ENCODE measurements around the gene FAM151A.

FAM151A gene

DNA sequence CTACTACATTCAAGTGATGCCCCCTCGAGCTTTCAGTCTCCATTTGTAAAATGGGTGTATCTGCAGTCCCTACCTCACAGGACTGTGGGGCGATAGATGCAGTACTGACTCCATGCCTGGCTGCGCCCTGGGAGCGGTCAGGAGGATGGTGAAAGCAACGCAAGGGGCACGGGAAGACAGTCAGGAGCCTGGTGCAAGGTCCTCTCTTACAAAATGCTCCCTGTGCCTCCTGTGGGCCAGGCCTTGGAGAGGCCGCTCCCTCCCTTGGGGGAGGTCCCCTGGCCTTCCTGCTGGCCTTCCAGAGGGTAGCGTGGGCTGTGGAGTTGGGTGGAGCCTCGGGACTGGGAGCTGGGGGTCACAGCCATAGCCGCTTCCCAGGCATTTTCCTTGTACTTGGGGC is 21.6 kb downstream of the FAM151A start:
- no peak for TF ChIP-seq CTCF (conservative IDR thresholded peaks at IDR 0.05; ENCODE audit: low read depth, low read length)
- DNase-seq (ENCODE audit: low read depth) = no peak
- H3K4me3 ChIP-seq (ENCODE audit: low read length) = no peak overlapping the region

DNA sequence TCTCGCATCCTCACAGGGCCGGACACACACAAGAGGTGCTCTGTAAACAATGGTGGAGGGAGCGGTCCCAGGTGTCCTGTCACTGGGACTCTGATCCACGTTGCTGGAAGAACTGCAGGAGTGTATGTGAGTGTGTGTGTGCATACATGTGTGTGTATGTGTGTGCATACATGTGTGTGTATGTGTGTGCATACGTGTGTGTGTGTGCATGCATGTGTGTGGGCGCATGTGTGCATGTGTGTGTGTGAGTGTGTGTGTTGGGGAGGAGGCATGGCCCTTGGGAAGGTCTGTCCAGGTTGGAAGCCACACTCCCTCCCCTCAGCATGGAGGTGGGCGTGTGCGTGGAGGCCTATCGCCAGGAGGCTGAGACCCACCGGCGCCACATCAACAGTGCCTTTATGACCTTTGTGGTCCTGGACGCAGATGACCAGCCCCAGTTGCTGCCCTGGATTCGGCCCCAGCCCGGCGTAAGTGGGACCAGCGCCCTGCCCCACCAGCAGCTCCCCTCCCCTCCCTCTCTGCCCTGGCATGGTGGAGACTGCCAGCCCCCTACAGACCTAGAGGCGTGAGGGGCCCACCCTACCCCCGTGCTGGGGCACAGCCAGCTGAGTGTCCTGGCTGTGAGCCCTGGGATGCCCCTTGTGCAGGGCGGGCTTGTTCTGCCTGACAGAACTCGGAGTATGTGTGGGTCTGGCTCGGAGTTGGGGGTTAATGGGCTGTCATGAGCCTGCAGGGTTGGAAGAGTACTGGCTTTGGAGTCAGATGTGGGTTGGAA is 22.2 kb downstream of the FAM151A start:
- DNase-seq (ENCODE audit: low read depth) = no peak
- no peak for TF ChIP-seq CTCF (conservative IDR thresholded peaks at IDR 0.05; ENCODE audit: low read depth, low read length)
- H3K4me3 ChIP-seq (ENCODE audit: low read length) = no peak overlapping the region

- TF ChIP-seq CTCF (conservative IDR thresholded peaks at IDR 0.05; ENCODE audit: low read depth, low read length) = no peak
- H3K4me3 ChIP-seq (ENCODE audit: low read length) = no peak overlapping the region
- DNase-seq (ENCODE audit: low read depth) = no peak
These were observed 24.0 kb downstream of the FAM151A start for GRCh38 chr1:54599211-54599823.

DNA sequence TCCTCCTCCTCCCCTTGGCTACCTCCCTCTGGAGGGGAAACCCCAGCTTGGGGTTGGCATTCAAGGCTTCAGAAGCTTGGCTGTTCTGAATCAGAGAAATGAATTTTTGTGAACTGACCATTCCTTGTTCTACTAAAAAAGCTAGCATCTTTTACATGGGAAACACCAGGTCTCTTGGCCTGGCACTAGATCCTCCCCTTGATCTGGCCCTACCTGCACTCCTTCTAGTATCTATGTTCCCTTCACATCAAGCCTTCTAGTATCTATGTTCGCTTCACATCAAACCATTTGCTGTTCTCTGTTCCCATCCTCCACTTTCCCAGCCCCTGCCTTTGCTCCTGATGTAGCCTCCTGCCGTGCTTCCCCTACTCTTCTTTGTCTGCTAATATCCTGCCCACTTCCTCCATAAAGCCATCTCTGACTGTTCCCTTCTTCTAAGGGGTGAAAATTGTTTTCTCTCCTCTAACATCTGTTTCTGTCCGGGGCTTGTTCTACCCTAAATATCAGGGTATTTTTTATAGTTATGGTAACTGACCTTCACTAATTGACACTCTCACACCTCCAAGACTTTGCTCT is 25.8 kb downstream of the FAM151A start:
- DNase-seq (ENCODE audit: low read depth) = no peak
- H3K4me3 ChIP-seq (ENCODE audit: low read length) = no peak overlapping the region
- no peak for TF ChIP-seq CTCF (conservative IDR thresholded peaks at IDR 0.05; ENCODE audit: low read depth, low read length)

- DNase-seq (ENCODE audit: low read depth) = no peak
- no peak overlapping the region for H3K4me3 ChIP-seq (ENCODE audit: low read length)
- no peak for TF ChIP-seq CTCF (conservative IDR thresholded peaks at IDR 0.05; ENCODE audit: low read depth, low read length)
These were observed 26.6 kb downstream of the FAM151A start for GRCh38 chr1:54596756-54597155.

- DNase-seq (ENCODE audit: low read depth) = no peak
- no peak for TF ChIP-seq CTCF (conservative IDR thresholded peaks at IDR 0.05; ENCODE audit: low read depth, low read length)
- no peak overlapping the region for H3K4me3 ChIP-seq (ENCODE audit: low read length)
These were observed 27.3 kb downstream of the FAM151A start for GRCh38 chr1:54595956-54596498.

Measured in retinal pigment epithelial cell (primary cell).